GM21825 (cell line): ENCODE measurements around the gene OR11G2.
"Not testable (repeated sequence)": the region's sequence is repeated elsewhere in the genome, so short reads cannot be mapped to it uniquely, and the experiment has no call there.

Experiments used
- ATAC-seq: cut with Tn5 transposase; IDR thresholded peaks from one replicate; pipeline ENCODE4 v1.9.1; 2021; ENCODE audit warnings: mild to moderate bottlenecking, moderate library complexity; ENCODE audit not compliant: unreplicated experiment

The OR11G2 gene

GRCh38 chr14:20223410-20223809 is 32.7 kb downstream of the OR11G2 start, which contains the start of gene OR11H6:
Gene OR11H6, plus strand, starts transcription at chr14:20223710. Its CDS starts 0 bp downstream, at chr14:20223710.
- ATAC-seq, result no peak

GRCh38 chr14:20228681-20229080 is 38.0 kb downstream of the OR11G2 start, which contains the start of gene OR11H7:
Gene OR11H7, plus strand, starts transcription at chr14:20228981.
- ATAC-seq, result no peak

DNA sequence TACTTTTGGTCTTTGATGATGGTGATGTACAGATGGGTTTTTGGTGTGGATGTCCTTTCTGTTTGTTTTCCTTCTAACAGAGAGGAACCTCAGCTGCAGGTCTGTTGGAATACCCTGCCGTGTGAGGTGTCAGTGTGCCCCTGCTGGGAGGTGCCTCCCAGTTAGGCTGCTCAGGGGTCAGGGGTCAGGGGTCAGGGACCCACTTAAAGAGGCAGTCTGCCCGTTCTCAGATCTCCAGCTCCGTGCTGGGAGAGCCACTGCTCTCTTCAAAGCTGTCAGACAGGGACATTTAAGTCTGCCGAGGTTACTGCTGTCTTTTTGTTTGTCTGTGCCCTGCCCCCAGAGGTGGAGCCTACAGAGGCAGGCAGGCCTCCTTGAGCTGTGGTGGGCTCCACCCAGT is 44.7 kb downstream of the OR11G2 start:
- not testable (repeated sequence) for ATAC-seq

DNA sequence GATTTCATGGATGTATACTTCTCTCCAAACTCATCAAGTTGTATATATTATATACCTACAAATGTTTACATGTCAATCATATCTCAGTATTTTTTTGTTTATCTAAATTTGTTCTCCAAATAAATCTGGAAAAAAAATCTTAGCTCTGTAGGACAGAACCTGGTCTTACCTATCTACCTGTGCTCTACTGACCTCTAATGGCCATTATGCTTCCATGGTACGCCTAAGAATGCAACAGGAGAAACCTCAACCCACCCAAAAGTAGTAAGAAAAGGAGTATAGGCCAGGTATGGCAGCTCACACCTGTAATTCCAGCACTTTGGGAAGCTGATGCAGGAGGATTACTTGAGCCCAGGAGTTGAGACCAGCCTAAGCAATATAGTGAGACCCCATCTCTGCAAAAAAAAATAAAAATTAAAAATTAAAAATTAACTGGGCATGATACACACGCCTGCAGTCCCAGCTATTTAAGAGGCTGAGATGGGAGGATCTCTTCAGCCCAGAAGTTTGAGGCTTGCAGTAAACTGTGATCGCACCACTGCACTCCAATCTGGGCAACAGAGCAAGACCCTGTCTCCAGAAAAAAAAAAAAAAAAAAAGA is 57.0 kb downstream of the OR11G2 start:
- no peak for ATAC-seq
